CD1c-positive myeloid dendritic cell (primary cell): ENCODE data around the gene TRIM50.
A peak's percentile ranks its signal among the peaks of the same experiment; 100 is the strongest.
"Not testable (repeated sequence)": the region's sequence is repeated elsewhere in the genome, so short reads cannot be mapped to it uniquely, and the experiment has no call there.

ENCODE experiments used
- DNase-seq: peaks from one replicate; pipeline ENCODE4 v3.0.0-alpha.2; 2016; ENCODE audit errors: extremely low spot score

Gene TRIM50

GRCh38 chr7:73314271-73314670 is 13.6 kb downstream of the TRIM50 start:
- DNase-seq = no peak

DNA sequence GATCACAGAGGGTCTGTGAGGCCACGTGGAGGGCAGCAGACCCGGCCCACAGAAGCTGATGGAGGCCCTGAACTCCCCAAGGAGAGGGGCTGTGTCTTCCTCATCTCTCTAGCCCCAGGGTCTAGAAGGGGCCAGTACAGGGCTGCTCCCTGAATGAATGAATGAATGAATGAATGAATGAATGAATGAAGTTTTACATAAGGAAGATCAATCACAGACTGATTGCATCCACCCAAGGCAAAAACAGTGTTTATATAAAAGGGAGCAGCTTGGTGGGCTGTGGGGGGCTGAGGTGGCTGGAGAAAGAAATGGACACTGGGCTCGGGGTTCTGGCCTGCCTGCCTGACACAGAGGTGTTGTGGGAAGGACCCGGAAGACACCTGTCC is 14.4 kb downstream of the TRIM50 start:
- DNase-seq = no peak

DNA sequence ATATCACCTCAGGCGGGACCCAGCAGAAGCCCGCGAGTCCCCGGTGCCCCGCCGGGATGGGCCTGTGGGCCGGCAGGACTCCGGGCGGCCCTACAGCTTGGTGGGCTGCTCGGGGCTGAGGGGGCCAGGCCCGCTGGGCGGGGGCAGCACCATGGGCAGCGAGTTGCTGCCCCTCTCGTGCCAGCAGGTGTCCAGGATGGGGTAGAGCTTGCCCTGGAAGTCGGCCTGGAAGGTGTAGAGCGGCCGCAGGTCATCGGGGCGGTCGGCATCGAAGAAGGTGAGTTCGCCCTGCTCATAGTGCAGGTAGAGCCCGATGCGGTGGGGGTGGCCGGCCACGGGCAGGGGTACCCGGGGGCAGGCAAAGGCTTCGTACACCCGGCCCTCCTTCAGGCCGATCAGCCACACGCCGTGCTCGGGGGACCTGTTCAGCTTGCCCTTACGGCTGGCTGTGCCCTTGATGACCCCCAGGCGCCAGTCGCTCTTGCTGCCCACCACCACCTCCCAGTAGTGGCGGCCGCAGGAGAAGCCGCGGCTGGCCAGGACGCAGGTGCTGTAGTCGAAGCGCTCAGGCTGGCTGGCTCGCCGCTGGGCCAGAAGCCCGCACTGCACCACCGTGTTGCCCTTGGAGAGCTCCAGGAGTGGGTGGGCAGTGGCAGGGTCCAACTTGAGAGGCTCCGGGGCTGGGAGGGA is 14.9 kb downstream of the TRIM50 start:
- DNase-seq = no peak

GRCh38 chr7:73311421-73311820 is 16.5 kb downstream of the TRIM50 start:
- not testable (repeated sequence) for DNase-seq

DNA sequence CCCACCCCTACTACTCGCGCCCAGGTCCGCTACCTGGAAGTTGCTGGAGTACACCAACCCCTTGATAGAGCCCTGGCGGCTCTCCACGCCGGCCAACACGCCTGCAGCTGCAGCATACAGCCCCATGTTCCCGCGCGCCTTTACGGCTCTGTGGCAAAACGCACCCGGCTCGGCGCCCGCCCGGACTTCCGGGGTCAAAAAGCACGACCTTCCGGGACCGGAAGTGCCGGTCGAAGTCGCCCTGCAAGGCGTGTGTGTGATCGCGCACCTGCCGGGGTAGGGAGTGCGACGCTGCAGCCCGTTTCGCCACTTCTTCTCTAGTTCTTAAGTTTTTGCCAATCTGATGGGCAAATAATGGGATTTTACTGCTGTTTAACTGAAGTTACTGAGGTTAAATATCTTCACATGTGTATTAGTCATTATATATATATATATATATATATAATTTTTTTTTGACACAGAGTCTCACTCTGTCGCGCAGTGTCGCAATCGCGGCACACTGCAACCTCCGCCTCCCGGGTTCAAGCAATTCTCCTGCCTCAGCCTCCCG is 19.1 kb downstream of the TRIM50 start, which contains the start of gene NSUN5:
TSS of gene NSUN5 (minus strand) at position 162 of the 550 bp plus-strand sequence. CDS start at position 126, 36 bp downstream.
- DNase-seq = peak; percentile 90

GRCh38 chr7:73308074-73308664 is 19.7 kb downstream of the TRIM50 start:
- no peak for DNase-seq

DNA sequence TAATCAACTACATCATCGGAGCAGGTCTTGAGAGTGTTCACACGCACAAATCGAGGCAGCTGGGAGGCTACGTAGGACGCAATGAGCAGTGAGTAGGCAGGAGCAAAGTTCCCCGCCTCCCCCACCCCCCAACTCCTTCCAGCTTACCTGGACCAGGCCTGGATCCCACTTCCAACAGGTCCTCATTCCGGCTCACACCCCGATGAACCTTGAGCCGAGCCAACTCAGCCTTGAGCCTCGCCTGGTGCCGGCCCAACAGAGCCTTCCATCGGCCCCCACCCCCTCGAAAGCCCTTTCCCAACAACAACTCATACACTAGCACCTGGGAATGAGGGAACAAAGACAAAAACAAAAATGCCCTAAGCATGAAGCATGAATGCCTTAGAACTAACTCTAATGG is 20.4 kb downstream of the TRIM50 start:
- DNase-seq = no peak

- DNase-seq = not testable (repeated sequence)
Observed at GRCh38 chr7:73304612-73305387, 23.1 kb downstream of the TRIM50 start.

DNA sequence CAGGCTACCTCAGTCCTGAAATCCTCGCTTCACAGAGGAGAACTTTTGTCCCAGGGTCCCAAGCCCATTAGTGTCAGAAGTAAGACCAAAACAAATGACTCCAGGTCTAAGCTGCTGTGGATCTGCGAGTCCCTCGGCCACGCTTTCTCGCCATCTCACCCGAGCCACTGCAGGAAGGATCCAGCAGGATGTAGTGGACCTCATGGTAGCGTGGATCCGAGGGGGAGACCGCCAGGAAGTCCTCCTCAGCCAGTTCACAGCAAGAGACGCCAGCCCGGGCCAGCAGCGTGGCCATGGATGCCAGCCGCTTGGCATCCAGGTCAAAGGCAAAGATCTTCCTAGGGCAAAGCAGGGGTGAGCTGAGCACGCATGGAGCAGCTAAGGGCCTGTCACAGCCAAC is 23.8 kb downstream of the TRIM50 start:
- no peak for DNase-seq

GRCh38 chr7:73303546-73303945 is 24.3 kb downstream of the TRIM50 start:
- DNase-seq = no peak

DNA sequence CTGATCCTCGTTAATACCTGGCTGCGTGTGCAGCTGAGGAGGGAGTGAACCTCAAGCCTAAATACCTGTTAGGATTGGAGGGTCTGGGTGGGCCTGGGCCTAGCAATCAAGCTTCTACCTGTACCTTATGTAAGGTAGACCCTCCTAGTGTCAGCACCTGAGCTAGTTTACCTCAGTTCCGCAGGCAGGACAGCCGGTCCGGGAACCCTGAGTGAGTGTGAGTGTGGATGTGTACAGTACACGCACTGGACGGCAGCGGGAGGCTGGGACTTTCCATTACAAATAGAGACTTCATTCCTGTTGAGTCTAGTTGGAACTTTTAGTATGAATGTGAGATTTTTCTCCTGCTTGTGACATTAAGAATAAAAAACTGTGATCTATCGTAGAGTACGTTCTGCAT is 25.0 kb downstream of the TRIM50 start:
- DNase-seq = not testable (repeated sequence)

DNA sequence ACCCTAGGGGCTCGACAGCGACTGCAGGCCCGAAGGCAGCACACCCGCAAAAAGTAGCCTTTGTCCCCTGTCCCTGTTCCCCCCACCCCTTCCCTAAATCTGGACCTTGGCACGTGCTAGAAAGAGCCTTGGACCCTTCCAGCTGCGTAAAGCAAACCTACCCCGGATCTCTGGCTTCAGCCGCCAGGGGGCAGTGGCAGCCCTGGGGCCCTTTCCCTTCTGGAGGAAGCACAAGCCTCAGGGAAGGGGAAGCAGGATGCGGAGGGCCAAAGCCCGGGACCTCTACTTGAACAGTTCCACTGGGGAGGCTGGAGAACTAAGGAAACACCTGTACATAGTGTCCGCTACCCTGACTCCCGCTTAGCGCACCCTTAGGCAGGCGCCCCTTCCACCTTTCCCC is 26.8 kb downstream of the TRIM50 start:
- DNase-seq = not testable (repeated sequence)

DNA sequence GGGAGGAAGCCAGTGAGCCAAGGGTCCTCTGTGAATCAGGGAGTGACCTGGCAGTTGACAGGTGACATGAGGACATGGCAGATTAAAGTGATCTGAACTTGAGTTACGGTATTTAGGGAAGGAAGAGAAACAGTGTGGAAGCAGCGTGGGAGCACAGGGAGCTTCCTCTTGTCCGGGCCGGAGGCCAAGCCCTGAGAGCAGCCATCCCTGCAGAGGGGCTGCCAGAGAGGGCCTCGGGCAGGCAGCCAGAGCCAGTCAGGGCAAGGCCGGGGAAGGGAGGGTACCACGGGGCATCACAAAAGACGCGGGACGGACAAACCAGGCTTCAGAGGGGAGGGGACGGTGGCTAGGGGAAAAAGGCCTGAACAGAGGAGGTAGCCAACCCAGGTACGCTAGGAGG is 28.1 kb downstream of the TRIM50 start:
- not testable (repeated sequence) for DNase-seq

GRCh38 chr7:73297706-73298105 is 30.2 kb downstream of the TRIM50 start:
- DNase-seq = not testable (repeated sequence)

DNA sequence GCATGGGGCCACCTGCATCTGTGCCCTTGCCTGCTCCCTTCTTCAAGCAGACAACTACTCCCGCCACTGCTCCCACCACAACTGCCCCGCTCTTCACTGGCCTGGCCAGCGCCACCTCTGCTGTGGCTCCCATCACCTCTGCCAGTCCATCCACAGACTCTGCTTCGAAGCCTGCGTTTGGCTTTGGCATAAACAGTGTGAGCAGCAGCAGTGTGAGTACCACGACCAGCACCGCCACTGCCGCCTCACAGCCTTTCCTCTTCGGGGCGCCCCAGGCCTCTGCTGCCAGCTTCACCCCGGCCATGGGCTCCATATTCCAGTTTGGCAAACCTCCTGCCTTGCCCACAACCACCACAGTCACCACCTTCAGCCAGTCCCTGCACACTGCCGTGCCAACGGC is 30.6 kb downstream of the TRIM50 start:
- not testable (repeated sequence) for DNase-seq

DNA sequence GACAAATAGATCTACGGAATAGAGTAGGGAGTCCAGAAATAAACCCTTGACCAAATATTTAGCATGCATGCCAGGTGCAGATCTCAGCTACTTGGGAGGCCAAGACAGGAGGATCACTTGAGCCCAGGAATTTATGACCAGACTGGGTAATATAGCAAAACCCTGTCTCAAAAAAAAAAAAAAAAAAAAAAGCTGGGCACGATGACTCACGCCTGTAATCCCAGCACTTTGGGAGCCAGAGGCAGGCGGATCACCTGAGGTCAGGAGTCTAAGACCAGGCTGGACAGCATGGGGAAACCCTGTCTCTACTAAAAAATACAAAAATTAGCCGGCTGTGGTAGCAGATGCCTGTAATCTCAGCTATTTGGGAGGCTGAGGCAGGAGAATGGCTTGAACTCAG is 50.7 kb downstream of the TRIM50 start:
- not testable (repeated sequence) for DNase-seq

DNA sequence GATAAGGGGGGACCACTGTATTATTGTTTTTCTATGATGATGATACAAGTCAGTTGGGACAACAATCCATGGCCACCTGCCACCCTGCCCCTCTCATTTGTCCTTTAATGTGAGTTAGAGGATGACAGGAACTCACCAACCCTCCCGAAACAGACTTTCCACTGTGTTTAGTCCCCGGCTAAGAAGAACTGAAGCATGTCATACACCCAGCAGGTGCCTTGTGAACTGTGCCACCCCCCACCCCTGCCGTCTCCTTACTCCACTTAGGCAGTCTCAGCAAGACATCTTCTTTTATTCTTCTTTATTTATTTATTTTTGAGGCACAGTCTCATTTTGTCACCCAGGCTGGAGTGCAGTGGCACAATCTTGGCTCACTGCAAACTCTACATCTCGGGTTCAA is 60.1 kb downstream of the TRIM50 start:
- DNase-seq = not testable (repeated sequence)

DNA sequence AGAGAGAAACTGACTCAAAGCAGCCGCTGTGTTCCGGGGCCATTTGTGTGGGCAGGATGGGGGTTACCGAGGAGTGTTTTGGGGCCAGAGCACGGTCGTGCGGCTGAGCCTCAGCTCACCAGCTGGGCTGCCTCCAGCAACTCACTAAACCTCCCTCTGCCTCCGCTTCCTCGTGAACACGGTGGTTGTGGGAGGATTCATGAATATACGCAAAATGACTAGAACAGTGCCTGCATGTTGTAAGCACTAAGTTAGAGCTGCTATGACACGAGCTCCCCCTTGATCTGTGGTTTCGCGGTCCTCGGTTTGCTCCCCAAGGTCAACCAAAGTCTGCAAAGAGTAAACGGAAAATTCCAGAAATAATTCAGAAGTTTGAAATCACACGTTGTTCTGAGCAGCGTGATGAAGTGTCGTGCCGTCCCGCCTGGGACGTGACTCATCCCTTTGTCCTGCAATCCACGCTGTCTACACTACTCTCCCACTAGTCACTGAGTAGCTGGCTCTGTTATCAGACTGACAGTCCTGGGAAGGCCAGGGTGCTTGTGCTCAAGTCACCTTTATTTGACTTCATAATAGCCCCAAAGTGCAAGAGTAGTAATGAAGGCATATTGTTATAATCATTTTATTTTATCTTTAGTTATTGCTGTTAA is 61.0 kb downstream of the TRIM50 start:
- not testable (repeated sequence) for DNase-seq
